Left lobe of liver (tissue), 2 donors: ENCODE data around the gene RNMT. TPM values are rescaled to one million over a fixed set of nuclear protein-coding genes. Genes with fewer than 3 reads are reported as not detected.
"Not testable (repeated sequence)": the region's sequence is repeated elsewhere in the genome, so short reads cannot be mapped to it uniquely, and the experiment has no call there.

ENCODE experiments used
- ATAC-seq: fragments of 200-7000 bp; cut with Tn5 transposase; one replicate; pipeline ENCODE4 v1.9.1; 2020; ENCODE audit warnings: mild to moderate bottlenecking, moderate library complexity
- DNase-seq: peaks from one replicate; pipeline ENCODE4 v3.0.0-alpha.2; 2020; ENCODE audit warnings: low spot score
- total RNA-seq: library from RNA; stranded (reverse); gene quantifications from one replicate; pipeline ENCODE4 v1.2.1, GENCODE V29; 2021
- donor health status: DM: no; HTN: no; CAD: no; lungs with moderate emphysema.
- donor health status: DM: no; HTN: yes; CAD: no.

The RNMT gene
- 7.9 TPM for total RNA-seq

GRCh38 chr18:13726232-13726971 lies at the start of gene RNMT, which contains the start of gene FAM210A:
Gene RNMT (plus strand): TSS chr18:13726673. CDS start chr18:13731518, 4,845 bp downstream.
Gene FAM210A (minus strand): TSS chr18:13726558. CDS start chr18:13682077, 44,481 bp downstream.
- ATAC-seq (peak; percentile 97), DNase-seq (peak; percentile 98)

GRCh38 chr18:13677350-13677749 lies 49.1 kb upstream of the RNMT start:
- DNase-seq, result not testable (repeated sequence)

GRCh38 chr18:13680612-13681011 lies 45.9 kb upstream of the RNMT start:
- ATAC-seq, result peak; percentile 42
- no peak for DNase-seq

More at GRCh38 chr18:13677350-13677749, 49.1 kb upstream of the RNMT start:
- ATAC-seq, result not testable (repeated sequence)

DNA sequence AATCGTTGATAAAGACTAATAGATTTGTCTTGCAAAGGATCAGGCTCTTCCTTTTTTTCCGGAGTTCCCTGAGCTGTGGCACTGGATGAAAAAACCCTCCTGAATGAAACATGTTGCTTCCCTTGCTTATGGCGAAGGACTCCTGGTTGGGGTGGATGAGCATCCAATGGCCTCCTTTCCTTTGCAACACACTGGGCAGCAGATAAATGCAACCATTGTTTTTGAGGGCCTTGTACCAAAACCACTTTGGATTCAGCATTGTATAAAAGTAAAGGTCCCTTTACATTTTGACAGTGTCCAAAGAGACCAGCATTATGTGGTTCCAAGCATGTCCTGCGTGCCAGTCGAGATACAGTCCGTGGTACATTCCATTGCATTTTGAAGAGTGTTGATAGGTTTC lies 44.8 kb upstream of the RNMT start:
- ATAC-seq (no peak), DNase-seq (no peak)

GRCh38 chr18:13684546-13684945 lies 41.9 kb upstream of the RNMT start:
- ATAC-seq (no peak), DNase-seq (no peak)

- ATAC-seq (no peak), DNase-seq (no peak)
These were observed 38.0 kb upstream of the RNMT start for GRCh38 chr18:13688191-13689136.

DNA sequence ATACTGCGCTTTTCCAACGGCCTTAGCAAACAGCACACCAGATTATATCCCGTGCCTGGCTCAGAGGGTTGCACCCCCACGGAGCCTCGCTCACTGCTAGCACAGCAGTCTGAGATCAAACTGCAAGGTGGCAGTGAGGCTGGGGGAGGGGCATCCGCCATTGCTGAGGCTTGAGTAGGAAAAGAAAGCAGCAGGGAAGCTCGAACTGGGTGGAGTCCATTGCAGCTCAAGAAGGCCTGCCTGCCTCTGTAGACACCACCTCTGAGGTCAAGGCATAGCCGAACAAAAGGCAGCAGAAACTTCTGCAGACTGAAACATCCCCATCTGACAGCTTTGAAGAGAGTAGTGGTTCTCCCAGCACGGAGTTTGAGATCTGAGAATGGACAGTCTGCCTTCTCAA lies 36.4 kb upstream of the RNMT start:
- not testable (repeated sequence) for ATAC-seq, DNase-seq

DNA sequence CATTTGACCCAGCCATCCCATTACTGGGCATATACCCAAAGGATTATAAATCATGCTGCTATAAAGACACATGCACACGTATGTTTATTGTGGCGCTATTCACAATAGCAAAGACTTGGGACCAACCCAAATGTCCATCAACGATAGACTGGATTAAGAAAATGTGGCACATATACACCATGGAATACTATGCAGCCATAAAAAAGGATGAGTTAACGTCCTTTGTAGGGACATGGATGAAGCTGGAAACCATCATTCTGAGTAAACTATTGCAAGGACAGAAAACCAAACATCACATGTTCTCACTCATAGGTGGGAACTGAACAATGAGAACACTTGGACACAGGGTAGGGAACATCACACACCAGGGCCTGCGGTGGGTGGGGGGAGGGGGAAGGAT lies 31.1 kb upstream of the RNMT start:
- ATAC-seq, DNase-seq: not testable (repeated sequence)

DNA sequence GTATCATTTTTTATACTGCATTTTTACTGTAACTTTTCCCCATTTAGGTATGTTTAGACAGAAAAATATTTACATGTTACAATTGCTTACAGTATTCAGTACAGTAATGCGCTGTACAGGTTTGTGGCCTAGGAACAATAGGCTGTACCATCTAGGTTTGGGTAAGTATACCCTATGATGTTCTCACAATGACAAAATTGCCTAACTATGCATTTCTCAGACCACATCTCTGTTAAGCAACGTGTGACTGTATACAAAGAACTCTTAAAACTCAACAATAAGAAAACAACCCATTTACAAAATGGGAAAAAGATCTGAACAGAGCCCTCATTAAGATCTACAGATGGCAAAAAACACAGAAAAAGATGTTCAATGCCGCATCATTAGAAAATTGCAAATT lies 29.5 kb upstream of the RNMT start:
- ATAC-seq (no peak), DNase-seq (no peak)

GRCh38 chr18:13700153-13700552 lies 26.3 kb upstream of the RNMT start:
- no peak for DNase-seq
- no peak for ATAC-seq

DNA sequence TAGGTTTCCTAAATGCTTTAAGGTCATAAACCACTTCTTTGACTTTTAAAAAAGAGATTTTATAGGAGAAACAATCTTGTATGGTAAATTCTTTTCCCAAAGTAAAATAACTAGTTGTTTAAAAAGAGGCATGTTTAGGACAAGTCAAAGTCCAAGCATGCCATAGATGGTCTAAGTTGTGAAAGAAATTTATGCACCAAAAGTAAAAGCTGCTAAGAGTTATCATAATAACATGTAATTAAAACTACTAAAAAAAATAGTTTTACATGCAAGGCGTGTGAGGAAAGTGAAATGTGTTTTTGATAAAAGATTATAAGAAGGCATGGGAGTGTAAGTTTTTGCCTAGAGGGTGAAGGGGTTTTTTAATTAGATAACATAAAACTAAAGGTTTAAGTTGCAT lies 22.6 kb upstream of the RNMT start:
- DNase-seq (no peak), ATAC-seq (no peak)

DNA sequence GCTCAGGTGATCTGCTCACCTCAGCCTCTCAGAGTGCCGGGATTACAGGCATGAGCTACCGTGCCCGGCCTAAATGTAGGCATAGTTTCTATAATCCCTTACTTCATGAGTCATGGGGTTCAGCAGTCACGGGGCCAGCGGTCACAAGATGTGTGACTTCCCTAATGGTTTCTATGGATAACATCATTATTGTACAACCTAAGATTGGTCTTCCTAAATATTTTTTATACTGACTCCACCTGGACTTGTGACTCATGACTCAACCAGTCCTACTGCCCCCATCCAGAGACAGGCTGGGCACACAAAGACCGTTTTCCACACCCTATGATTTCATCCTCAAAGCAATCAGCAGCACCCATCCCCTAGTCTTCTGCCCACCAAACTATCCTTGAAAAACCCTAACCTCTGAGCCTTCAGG lies 16.1 kb upstream of the RNMT start:
- DNase-seq, result no peak
- ATAC-seq, result no peak

DNA sequence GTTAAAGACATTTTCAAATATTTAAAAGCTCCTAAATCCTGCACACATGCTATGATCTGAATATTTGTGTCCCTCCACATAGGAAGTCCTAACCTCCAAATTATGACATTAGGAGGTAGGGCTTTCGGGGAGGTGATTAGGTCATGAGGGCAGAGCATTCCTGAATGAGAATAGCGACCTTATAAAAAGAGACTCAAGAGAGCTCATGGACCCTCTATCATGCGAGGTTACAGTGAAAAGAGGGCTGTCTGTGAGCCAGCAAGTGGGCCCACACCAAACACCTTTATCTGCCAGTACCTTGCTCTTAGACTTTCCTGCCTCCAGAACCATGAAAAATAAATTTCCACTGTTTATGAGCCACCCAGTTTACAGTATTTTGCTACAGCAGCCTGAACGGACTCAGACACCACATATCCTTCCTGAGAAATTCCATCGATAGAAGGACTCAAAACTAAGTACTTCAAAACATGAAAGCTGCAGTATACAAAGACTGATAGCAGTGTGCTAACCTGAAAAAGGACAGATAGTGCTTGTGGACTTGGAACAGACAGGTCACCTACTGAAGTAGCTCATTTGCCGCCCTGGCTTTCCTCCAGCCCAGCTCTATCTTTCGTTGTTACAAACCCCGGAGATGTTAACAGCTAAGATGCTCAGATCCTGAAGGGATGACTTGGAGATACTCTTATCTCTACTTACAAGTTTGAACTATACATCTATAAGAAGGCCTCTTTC lies 13.9 kb upstream of the RNMT start:
- DNase-seq (no peak), ATAC-seq (peak; percentile 81)

DNA sequence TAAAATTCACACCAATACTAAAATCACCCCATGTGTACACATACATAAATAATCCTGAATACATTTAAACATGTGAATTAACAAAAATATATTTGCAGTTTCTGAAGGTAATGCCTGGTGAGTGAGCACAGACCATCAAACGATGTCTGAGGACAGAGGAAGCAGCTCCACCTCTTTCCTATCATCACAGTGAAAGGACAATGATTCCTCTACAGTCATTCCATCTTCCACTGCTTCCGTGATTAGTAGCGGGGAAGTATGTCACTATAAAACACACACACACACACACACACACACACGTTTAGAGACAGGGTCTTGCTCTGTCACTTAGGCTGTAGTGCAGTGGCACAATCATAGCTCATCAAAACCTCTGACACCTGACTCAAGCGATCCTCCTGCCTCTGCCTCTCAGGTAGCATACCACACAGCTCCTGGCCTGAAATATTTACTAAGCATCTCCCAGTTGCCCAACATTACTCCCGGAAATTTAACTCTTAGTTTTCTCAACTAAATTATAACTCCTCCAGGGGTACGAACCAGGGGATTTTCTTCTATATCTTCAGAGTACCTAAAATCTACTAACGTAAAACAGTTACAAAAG lies 12.9 kb upstream of the RNMT start:
- peak; percentile 55 for ATAC-seq
- DNase-seq, result no peak

DNA sequence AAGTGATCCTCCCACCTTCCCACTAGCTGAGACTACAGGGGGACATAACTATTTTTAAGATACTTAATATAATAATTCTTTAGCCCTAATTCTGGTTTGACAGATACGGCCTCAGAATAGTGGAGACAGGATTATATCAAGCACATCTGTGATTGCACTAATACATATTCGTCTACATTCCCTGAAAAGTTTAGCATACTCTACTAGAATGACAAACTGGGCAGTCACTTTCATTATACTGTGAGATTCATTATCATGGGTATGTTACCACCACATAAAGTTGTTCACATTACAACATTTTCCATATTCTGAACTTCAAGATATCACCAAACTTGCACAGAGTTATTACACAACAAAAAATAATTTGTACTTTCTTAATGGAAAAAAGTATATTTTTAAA lies 11.1 kb upstream of the RNMT start:
- DNase-seq (no peak), ATAC-seq (no peak)

- DNase-seq (no peak), ATAC-seq (no peak)
These were observed 9.6 kb upstream of the RNMT start for GRCh38 chr18:13716916-13717315.

DNA sequence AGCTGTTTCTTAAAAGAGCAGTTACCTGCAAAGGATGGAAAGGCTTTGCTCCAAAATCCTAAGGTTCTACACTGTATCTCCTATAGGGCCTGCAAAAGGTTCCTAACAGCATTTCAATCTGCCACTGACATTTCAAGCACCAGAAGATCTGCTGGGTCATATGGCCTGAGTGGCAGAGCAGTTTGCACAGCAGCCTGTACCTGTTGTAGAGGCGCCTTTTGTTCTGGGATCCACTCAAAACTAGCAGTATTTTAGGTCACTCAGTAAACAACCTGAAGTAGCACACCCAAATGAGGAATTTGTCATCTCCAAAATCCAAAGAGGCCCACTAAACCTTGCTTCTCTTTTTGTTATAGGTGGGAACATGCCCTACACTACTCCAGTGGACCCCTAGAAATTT lies 6.3 kb upstream of the RNMT start:
- ATAC-seq (peak; percentile 13), DNase-seq (no peak)

DNA sequence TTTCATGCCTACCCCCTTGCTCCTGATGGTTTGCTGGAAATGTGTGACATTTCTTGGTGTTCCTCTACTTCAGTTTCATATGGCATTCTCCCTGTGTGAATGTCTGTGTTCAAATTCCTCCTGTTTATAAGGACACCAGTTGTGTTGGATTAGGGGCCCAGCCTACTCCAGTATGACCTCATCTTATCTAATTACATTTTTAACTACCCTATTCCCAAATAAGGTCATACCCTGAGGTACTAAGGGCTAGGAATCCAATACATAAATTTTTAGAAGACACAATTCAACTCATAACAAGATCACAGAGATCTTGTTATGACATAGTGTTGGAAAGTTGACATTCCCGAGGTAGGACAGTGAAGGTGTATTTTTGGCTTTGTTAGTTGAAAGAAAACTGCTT lies 5.6 kb upstream of the RNMT start:
- DNase-seq (no peak), ATAC-seq (no peak)

GRCh38 chr18:13725566-13726231 lies 774 bp upstream of the RNMT start:
- DNase-seq (no peak), ATAC-seq (peak; percentile 5)

DNA sequence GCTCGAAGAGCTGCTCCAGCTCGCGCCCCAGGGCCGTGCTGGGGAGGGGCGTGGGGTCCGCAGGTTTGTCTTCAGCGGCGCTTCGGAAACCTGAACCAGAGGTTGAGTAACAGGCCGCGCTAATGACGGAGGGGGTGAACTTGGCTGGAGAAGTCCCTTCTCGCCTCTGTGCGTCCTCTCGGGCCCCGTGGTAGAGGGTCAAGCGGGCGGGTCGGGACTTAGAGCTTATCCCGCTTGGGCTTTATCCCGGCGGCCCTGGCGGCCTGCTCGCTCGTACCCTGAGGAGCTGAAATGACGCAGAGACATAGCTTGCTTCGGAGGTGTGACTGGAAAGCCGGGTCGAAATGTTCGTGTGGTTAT lies 479 bp downstream of the RNMT start:
- peak; percentile 46 for ATAC-seq

More for the DNA sequence above, 479 bp downstream of the RNMT start:
- DNase-seq, result no peak
